GM21367 (cell line): ENCODE results near the gene TMEM30B.
"Not testable (repeated sequence)": the region's sequence is repeated elsewhere in the genome, so short reads cannot be mapped to it uniquely, and the experiment has no call there.

Source experiments
- ATAC-seq: cut with Tn5 transposase; IDR thresholded peaks from one replicate; pipeline ENCODE4 v1.9.1; 2021; ENCODE audit not compliant: unreplicated experiment

TMEM30B gene, protein sequence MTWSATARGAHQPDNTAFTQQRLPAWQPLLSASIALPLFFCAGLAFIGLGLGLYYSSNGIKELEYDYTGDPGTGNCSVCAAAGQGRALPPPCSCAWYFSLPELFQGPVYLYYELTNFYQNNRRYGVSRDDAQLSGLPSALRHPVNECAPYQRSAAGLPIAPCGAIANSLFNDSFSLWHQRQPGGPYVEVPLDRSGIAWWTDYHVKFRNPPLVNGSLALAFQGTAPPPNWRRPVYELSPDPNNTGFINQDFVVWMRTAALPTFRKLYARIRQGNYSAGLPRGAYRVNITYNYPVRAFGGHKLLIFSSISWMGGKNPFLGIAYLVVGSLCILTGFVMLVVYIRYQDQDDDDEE

GRCh38 chr14:61281186-61281947 is at the start of gene TMEM30B:
TSS of gene TMEM30B (minus strand) at chr14:61281338. CDS start at chr14:61281147, 191 bp downstream.
- no peak for ATAC-seq

DNA sequence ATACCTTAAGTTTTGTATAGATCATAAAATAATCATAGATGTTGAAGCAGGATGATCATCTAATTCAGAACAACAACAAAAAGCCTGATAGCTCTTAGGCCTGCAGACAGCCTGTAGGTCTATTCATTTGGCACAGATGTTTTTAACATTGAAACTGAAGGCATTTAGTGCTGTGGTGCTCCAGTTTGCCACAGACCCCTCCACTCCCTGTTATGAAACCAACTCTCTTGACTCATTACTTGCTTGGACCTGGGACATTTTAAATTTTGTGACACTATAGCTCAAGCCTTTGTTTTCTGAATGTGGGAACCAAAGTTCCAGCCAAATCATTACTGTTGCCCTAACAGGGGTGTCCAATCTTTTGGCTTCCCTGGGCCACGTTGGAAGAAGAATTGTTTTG is 49.4 kb upstream of the TMEM30B start:
- ATAC-seq, result no peak

- ATAC-seq, result no peak
Observed at GRCh38 chr14:61329478-61330051, 48.4 kb upstream of the TMEM30B start.

DNA sequence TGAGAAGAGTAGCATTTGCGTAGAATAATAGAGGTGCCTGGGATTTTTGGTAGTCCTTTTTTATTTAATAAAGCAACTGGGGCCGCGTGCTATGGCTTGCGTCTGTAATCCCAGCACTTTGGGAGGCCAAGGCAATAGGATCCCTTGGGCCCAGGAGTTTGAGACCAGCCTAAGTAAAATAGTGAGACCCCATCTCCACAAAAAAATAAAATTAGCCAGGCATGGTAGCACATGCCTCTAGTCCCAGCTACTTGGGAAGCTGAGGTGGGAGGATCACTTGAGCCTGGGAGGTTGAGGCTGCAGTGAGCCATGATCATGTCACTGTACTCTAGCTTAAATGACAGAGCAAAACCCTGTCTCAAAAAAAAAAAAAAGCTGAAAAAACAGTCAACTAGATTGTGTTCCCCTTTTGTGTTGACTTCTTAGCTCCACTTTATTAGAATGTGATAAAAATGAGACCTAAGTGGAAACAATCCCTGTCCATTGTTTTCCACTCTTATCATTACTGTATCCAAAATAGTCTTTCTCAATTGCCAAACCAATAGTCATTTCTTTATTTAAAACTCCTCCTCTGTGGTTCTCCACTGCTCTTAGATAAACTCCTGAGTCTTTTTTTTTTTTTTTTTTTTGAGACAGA is 47.6 kb upstream of the TMEM30B start:
- ATAC-seq, result no peak

DNA sequence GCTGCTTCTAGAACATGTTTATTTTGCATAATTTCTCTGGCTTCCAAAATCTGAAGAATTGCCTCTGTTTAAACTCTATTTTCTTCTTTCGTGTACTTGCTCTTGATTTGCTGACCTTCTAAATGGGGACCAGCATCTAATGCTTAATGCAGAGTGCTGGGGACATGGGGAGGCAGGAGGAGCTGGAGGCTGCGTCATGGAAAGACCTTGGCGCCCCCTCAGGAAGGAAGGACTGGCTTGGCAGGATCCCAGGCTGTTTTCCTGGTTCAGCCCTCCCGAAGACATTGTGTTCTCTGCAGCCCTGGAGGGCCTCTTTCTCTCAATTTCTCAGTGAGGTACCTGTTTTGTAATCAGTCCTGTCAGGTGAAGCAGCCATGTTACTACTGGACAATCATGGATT is 45.7 kb upstream of the TMEM30B start:
- no peak for ATAC-seq

- no peak for ATAC-seq
Observed at GRCh38 chr14:61326146-61326545, 45.0 kb upstream of the TMEM30B start.

- ATAC-seq, result no peak
Observed at GRCh38 chr14:61325166-61325565, 44.0 kb upstream of the TMEM30B start.

DNA sequence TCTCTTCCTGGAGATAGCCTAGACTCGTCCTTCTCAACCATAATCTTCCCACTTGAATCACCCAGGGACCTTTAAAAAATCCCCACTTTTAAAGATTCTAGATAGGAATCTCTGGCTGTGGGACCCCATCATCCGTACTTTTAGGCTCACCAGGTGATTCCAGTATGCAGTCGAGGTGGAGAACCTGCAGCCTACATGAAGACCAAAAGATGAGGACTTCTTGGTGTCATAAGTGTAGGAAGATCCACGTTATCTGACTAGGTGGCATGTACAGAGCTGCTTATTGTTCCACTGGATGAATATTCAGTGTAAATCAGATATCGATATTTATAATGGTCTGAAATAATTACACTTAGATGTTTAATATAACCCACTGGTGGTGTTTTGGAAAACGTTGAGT is 42.8 kb upstream of the TMEM30B start:
- no peak for ATAC-seq

GRCh38 chr14:61322799-61323290 is 41.7 kb upstream of the TMEM30B start:
- ATAC-seq, result no peak

- no peak for ATAC-seq
Observed at GRCh38 chr14:61322011-61322798, 41.1 kb upstream of the TMEM30B start.

GRCh38 chr14:61321385-61322010 is 40.4 kb upstream of the TMEM30B start, which contains the start of gene PRKCH:
TSS of gene PRKCH (plus strand) at chr14:61321579. CDS start at chr14:61322102, 523 bp downstream.
- peak; percentile 78 for ATAC-seq

GRCh38 chr14:61320806-61321384 is 39.8 kb upstream of the TMEM30B start:
- no peak for ATAC-seq

DNA sequence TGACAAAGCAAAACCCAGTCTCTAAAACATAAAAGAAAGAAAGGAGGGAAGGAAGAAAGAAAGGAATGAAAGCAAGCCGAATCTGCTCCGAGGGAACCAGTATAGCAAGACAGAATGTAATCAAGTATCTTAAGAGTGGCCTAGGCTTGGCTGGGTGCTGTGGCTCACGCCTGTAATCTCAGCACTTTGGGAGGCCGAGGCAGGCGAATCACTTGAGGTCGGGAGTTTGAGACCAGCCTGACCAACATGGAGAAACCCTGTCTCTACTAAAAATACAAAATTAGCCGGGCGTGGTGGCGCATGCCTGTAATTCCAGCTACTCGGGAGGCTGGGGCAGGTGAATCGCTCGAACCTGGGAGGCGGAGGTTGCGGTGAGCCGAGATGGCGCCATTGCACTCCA is 39.0 kb upstream of the TMEM30B start:
- ATAC-seq, result not testable (repeated sequence)

DNA sequence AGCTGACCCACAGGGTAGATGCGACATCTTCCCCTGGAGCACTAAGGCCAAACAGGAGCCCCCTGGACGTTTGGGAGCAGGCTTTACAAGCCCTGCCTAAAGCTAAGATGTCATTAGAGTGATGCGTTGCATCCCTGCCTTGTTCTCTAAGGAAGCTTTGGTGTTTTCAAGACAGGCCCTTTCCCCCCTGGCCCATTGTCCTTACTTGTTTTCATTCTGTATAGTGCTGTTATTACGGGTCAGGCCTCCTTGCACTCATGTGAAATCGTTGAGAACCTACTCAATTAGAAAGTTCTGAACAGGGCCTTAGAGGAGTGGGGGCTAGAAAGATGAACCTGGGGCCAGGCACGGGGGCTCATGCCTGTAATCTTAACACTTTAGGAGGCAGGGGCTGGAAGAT is 38.6 kb upstream of the TMEM30B start:
- no peak for ATAC-seq

- no peak for ATAC-seq
Observed at GRCh38 chr14:61319086-61319485, 37.9 kb upstream of the TMEM30B start.

GRCh38 chr14:61315313-61315712 is 34.2 kb upstream of the TMEM30B start:
- ATAC-seq, result no peak

- not testable (repeated sequence) for ATAC-seq
Observed at GRCh38 chr14:61308701-61309100, 27.6 kb upstream of the TMEM30B start.

GRCh38 chr14:61308198-61308597 is 27.1 kb upstream of the TMEM30B start:
- ATAC-seq, result no peak

DNA sequence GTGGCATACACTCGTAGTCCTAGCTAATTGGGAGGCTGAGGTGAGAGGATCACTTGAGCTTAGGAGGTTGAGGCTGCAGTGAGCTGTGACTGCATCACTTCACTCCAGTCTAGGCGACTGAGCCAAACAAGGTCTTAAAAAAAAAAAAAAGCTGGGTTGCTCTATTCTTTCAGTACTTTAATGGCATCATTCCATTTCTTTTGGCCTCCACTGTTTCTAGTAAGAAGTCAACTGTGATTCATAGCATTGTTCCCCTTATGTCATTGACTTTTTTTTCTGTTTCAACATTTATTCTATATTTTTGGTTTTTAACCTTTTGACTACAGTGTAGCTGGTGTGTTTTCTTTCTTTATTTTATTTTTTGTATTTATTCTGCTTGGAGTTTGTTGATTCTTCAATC is 23.6 kb upstream of the TMEM30B start:
- ATAC-seq, result no peak

GRCh38 chr14:61300754-61301153 is 19.6 kb upstream of the TMEM30B start:
- ATAC-seq, result no peak
